AG04450 (cell line): ENCODE data around the gene SMAP1. TPM values are rescaled to one million over a fixed set of nuclear protein-coding genes. Genes with fewer than 3 reads are reported as not detected.

ENCODE experiments used
- CTCF ChIA-PET: fragments of 300-600, 350-600 bp; formaldehyde crosslinking; extraction: SDS; loops from one replicate; lab custom pipeline; 2022; ENCODE audit warnings: antibody characterized with exemption, inconsistent platforms; lab: Charles Lee
- POLR2A ChIA-PET: fragments of 350-600 bp; formaldehyde crosslinking; extraction: SDS; loops from one replicate; lab custom pipeline; 2021; ENCODE audit warnings: antibody characterized with exemption, inconsistent platforms; lab: Yijun Ruan, JAX
- DNase-seq: peaks from one replicate; pipeline ENCODE4 v3.0.0-alpha.2; 2011; ENCODE audit warnings: low read depth, low spot score
- H3K27ac ChIP-seq: one replicate; pipeline ENCODE4 v1.5.1; 2012; ENCODE audit warnings: low read depth, low read length, control low read depth
- H3K27me3 ChIP-seq: one replicate; pipeline ENCODE4 v1.6.0; 2012; ENCODE audit warnings: low read length; ENCODE audit not compliant: control insufficient read depth, insufficient read depth
- H3K4me3 ChIP-seq: 2 replicates; pipeline ENCODE4 v1.5.1; 2011; ENCODE audit warnings: mild to moderate bottlenecking, low read depth, low read length, control low read depth
- H3K9me3 ChIP-seq: 2 replicates; pipeline ENCODE4 v1.5.1; 2012; ENCODE audit warnings: low read length; ENCODE audit not compliant: control insufficient read depth, insufficient read depth
- CTCF ChIP-seq: IDR thresholded peaks from 2 replicates; pipeline ENCODE4 v1.5.1; 2011; ENCODE audit warnings: low read depth, low read length, control low read depth, inconsistent platforms
- polyA minus RNA-seq: library from RNA; depleted of rRNA, polyadenylated mRNA; stranded (reverse); fragments of >200 nt; gene quantifications from 2 replicates; pipeline ENCODE4 v1.2.3, GENCODE V29; 2011; rRNA and poly(A)+ RNA removed
- polyA plus RNA-seq: library from polyadenylated mRNA; depleted of rRNA; stranded (reverse); fragments of >200 nt; gene quantifications from 2 replicates; pipeline ENCODE4 v1.2.3, GENCODE V29; 2011; rRNA removed

The SMAP1 gene
- polyA plus RNA-seq (23.6 and 25.0 TPM in 2 replicates), polyA minus RNA-seq (21.2 and 23.5 TPM in 2 replicates)

GRCh38 chr6:70667711-70668498 is at the start of gene SMAP1:
TSS of gene SMAP1 (plus strand) at chr6:70667883. CDS start at chr6:70668024, 141 bp downstream.
- Histone ChIP-seq H3K27me3 (no peaks in the 10 kb centered on the region), H3K4me3 (peak within 1 kb of the TSS; percentile 88), H3K9me3 (no peaks in the 10 kb centered on the region), H3K27ac (peak within 1 kb of the TSS; percentile 58)
- no peak for TF ChIP-seq CTCF
- ChIA-PET POLR2A (interaction anchor here (0.7 to 1.2 kb wide), 3 partner anchors 19 to 255 kb away, joined by 3 to 6 read pairs (median 5); partner anchors contain the start of genes FAM135A and SDHAF4), CTCF (interaction anchor here (0.6 to 3.1 kb wide), 8 partner anchors 18 to 298 kb away, joined by 3 to 11 read pairs (median 6); no protein-coding TSS in a partner anchor)
- peak; percentile 71 for DNase-seq

- POLR2A ChIA-PET = no interaction called here
- no peak for TF ChIP-seq CTCF
These were observed 46.9 kb upstream of the SMAP1 start for GRCh38 chr6:70620746-70621145.

GRCh38 chr6:70622461-70622860 is 45.2 kb upstream of the SMAP1 start:
- H3K9me3 ChIP-seq = no peaks in the 10 kb centered on the region; the same call in 1 of the 2 replicates
- TF ChIP-seq CTCF = no peak
- ChIA-PET CTCF (interaction anchor here (0.6 to 1.4 kb wide), 2 partner anchors 10 to 210 kb away, joined by 4 to 5 read pairs; no protein-coding TSS in a partner anchor), POLR2A (no interaction called here)
- H3K27ac ChIP-seq = no peak overlapping the region
- H3K27me3 ChIP-seq = no peaks in the 10 kb centered on the region
- DNase-seq = no peak
- no peak overlapping the region for H3K4me3 ChIP-seq

More at GRCh38 chr6:70620746-70621145, 46.9 kb upstream of the SMAP1 start:
- Histone ChIP-seq H3K9me3 (no peaks in the 10 kb centered on the region), H3K27ac (no peak overlapping the region), H3K4me3 (no peak overlapping the region), H3K27me3 (no peaks in the 10 kb centered on the region)
- CTCF ChIA-PET = interaction anchor here (0.8 kb wide), 1 partner anchor 36 kb away, joined by 3 read pairs; no protein-coding TSS in a partner anchor
- no peak for DNase-seq

GRCh38 chr6:70625436-70625835 is 42.2 kb upstream of the SMAP1 start:
- no peak for TF ChIP-seq CTCF
- DNase-seq = no peak
- peaks cover 5% of the 10 kb centered on the region; the same call in 1 of the 2 replicates for H3K9me3 ChIP-seq
- CTCF ChIA-PET = no interaction called here
- H3K27me3 ChIP-seq = no peaks in the 10 kb centered on the region
- POLR2A ChIA-PET = no interaction called here
- H3K4me3 ChIP-seq = no peak overlapping the region
- no peak overlapping the region for H3K27ac ChIP-seq
